HG02981 (cell line): ENCODE measurements around the gene IST1.
A peak's percentile ranks its signal among the peaks of the same experiment; 100 is the strongest.

Experiments
- ATAC-seq: cut with Tn5 transposase; IDR thresholded peaks from one replicate; pipeline ENCODE4 v1.9.1; 2021; ENCODE audit warnings: mild to moderate bottlenecking, moderate library complexity; ENCODE audit not compliant: unreplicated experiment

The IST1 gene

DNA sequence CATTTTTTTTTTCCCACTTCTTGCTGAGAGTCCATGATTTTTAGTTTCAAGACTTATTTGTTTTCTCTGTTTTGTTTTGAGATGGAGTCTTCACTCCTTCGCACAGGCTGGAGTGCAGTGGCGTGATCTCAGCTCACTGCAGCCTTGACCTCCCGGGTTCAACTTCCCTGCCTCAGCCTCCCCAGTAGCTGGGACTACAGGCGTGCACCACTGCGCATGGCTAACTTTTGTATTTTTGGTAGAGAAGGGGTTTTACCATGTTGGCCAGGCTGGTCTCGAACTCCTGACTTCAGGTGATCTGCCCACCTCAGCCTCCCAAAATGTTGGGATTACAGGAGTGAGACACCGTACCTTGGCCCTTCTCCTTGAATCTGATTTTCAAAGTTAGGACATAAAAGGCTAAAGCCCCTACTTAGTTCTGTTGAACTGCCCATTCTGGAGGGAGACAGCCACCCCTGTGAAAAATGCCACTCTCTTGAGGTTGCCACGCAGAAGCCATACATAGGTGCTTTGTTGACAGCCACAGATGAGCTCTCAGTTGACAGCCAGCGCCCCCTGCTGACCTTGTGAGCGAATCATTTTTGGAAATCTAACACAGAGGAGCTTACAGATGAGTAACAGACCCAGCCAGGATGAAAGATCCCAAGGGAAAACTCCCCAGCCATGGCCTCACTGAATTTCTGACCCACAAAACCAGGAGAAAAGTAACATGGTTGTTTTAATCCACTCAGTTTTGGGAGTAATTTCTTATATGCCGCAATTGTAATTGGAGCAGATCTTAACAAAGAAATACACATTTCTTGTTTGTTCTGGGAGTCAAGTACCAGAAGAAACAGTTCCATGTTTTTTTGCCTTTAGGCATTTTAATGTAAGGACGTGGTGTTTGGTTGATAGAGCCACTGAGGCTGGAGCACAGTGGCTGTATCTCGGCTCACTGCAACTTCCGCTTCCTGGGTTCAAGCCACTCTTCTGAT lies 66.0 kb downstream of the IST1 start:
- peak; percentile 86 for ATAC-seq

DNA sequence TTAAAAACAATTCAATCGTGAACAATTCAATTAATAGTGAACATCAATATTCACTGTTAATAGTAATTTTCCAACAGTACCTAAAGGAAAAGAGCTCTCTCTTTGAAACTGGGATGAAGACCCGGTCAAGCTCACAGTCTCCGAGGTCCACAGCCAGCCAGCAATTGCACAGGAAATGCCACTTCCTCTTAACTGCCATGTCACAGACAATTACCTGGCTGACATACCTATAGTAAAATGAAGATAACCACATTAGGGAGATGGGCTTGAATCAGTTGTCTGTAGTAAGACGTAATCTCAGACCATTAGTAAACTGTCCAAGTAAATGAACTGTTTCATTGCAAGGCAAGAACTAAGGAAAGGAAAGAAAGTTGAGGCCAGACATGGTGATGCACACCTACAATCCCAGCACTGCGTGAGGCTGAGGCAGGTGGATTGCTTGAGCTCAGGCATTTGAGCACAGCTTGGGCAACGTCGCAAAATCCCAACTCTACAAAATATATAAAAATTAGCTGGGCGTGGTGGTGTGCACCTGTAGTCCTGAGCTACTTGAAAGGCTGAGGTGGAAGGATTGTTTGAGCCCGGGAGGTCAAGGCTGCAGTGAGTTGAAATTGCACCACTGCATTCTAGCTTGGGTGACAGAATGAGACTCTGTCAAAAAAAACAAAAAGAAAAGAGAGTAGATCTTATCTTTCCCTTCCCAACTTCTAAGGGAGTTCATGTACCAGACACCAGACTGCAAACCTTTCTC lies 68.0 kb downstream of the IST1 start:
- no peak for ATAC-seq

DNA sequence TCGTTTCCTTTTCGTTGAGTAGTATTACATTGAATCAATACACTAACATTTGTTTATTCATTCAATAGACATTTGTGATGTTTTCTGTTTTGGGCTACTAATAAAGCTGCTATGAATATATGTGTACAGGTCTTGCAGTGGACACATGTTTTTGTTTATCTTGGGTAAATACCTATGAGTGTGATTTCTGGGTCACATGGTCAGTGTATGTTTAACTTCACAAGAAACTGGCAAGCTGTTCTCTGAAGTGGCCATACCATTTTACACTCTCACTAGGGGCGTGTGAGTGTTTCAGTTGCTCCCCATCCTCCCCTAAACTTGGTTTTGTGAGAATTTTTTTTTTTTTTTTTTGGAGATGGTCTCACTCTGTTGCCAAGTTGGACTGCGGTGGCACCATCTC lies 69.9 kb downstream of the IST1 start:
- no peak for ATAC-seq

DNA sequence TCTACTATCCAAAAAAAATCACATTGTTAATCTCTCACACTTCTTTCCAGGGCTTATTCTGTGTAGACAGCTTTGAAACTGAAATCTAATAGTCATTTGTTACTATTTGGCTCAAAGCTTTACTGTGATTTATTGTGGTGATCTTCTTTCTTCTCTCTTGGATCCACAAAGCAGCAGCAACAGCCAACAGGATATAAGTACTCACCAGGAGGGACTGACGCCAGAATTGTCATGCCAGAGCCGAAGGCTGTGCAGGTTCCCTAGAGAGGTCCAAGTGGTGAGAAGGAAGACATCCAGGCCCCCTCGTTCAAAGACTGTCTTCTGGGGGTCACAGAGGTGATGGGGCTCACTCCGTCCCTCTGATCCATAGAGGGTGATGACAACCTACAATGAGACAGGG lies 71.6 kb downstream of the IST1 start:
- no peak for ATAC-seq

DNA sequence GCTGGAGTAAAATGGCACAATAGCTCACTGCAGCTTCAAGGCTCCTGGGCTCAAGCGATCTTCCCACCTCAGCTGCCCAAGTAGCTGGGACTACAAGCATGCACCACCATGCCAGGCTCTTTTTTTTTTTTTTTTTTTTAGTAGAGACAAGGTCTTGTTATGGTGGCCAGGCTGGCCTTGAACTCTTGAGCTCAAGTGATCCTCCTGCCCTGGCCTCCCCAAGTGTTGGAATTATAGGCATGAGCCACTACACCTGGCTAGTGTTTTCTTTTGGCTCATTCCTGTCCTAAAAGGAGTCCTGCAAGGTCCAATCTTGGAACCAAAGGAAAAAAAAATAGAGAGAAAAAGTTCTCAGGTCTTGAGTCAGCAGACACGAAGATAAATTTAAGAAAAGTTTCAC lies 74.0 kb downstream of the IST1 start:
- ATAC-seq = no peak

DNA sequence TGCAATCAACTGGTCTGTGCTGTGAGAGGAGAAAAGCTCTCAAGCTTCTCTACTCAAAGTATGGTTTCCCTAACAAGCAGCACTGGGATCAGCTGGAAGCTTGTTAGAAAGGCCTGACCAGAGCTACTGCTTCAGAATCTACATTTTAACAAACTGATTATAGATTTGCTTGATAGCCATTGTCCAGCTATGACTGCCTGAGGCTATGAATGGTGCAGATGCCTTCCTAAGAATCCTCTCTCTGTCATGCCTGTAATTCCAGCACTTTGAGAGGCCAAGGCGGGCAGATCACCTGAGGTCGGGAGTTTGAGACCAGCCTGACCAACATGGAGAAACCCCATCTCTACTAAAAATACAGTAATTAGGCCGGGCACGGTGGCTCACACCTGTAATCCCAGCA lies 76.2 kb downstream of the IST1 start:
- ATAC-seq = no peak

DNA sequence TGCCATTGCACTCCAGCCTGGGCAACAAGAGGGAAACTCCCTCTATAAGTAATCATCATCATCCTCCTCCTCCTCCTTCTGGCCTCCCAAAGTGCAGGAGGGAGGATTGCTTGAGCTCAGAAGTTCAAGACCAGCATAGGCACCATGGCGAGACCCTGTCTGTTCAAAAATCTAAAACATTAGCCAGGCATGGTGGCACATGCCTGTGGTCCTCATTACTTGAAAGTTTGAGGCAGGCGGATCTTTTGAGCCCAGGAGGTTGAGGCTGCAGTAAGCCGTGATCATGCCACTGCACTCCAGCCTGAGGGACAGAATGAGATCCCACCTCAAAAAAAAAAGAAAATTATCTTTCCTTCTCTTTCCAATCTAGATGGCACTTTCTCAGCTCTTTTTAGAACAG lies 77.0 kb downstream of the IST1 start:
- ATAC-seq = no peak

DNA sequence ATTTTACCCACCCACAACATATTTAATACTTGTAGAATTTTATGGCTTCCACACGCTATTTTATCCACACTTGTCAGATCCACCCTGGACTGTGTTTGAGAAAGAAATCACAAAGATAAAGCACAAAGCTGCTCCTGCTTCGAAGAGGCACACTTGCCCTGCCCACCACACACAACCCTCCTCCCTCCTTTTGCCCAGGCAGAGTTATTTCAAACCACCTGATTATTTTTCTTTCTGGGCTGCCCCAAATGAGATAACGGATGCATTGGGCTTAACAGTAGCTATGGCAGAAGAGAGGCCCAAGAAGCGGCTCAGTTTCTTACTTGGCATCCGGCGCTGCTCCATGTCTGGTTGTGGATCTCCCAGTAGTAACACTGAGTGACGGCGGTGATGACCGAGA lies 77.7 kb downstream of the IST1 start:
- ATAC-seq = no peak

DNA sequence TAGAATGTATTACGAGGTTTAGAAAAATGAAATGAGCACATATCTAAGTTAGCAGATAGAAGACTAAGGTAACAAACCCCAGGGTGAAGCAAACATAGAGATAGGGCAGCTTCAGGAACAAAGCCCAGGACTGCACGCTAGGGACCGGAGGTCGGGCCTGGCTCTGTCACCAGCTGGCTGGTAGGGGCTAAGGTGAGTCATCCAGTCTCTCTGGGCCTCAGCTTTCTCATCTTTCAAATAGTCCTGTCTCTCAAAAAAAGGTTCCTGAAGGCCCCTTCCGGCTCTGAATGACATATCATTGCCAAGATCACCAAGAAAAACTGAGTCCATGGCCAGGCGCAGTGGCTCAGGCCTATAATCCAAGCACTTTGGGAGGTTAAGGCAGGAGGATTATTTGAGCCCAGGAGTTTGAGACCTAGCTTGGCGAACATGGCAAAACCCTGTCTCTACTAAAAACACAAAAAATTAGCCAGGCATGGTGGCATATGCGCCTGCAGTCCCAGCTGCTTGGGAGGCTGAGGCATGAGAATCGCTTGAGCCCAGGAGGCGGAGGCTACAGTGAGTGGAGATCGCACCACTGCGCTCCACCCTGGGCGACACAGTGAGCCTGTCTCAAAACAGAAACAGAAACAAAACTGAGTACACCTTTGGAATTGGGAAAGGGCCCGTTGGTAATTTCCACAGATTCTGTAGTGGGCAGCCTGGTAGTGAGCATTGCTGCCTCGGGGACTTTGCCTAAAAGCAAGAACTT lies 78.9 kb downstream of the IST1 start:
- ATAC-seq = no peak
